ENCODE measurements around the gene GRHPR.

GRHPR gene

DNA sequence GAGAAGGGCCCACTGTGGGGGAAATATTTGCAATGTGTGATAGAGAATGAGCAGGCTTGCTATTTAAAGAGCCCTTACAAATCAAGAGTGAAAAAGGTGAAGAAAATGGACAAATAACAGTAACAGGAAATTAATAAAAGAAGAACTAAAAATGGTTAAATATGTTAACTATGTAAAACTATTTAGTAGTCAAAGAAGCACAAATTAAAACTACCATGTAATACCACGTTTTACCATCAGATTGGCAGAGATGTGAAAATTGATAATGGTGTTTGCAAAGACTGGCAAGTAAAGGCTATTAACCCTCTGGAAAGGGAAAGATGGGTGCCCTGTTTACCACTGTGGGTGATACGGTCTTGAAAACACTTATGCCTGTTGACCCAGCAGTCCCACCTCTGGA is 23.2 kb upstream of the GRHPR start:
- no peak for DNase-seq (ENCODE audit: low read depth)

DNA sequence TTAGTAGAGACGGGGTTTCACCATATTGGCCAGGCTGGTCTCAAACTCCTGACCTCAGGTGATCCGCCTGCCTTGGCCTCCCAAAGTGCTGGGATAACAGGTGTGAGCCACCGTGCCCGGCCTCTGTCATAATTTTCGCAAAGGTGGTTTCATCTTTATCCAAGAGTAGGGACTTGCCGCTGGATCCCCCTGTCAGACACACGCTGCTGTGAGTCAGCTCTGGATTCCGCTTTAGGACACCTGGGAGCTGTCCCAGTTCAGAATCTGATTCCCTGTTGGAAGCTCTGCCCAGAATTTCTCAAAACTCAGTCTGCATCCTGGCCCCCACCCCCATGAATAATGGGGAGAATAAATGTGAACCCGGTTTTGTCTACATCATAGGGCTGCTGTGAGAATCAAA is 17.9 kb upstream of the GRHPR start:
- DNase-seq (ENCODE audit: low read depth): no peak

DNA sequence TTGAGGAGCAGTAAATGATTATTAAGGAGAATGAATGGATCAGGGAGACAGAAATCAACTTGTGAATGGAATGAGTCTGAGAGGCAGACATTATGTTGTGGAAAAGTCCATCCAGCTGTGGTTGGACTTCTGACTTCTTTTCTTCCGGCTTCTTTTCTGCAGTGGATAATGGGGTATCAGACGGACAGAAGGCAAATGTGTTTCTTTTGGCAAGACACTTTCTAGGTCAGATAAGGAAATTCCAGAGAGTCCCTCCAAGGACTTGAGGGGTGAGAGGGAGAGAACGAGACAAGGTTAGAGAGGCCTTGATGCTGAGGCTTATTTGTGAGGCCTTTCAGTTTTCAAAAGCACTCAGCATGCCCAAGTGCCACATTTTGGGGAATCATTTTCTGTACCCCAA is 17.1 kb upstream of the GRHPR start:
- DNase-seq (ENCODE audit: low read depth): no peak

DNA sequence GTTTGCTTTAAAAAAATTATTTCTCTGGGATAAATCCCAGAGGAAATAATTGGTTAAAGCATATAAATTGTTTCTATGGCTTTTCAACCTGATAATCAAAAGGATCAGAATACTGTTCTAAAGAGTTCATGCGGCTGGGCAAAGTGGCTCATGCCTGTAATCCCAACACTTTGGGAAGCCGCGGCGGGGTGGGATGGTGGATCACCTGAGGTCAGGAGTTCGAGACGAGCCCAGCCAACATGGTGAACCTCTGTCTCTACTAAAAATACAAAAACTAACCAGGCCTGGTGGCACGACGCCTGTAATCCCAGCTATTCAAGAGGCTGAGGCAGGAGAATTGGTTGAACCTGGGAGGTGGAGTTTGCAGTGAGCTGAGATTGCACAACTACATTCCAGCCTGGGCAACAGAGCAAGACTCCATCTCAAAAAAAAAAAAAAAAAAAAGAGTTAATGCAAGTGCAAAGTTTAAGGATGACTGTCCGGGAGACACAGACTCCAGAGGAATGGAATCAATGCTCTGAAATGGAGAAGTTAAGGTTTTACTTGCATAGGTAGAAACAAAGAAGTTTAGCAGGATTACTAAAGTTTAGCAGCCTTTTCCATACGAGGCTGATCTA is 16.6 kb upstream of the GRHPR start:
- no peak for DNase-seq (ENCODE audit: low read depth)

DNA sequence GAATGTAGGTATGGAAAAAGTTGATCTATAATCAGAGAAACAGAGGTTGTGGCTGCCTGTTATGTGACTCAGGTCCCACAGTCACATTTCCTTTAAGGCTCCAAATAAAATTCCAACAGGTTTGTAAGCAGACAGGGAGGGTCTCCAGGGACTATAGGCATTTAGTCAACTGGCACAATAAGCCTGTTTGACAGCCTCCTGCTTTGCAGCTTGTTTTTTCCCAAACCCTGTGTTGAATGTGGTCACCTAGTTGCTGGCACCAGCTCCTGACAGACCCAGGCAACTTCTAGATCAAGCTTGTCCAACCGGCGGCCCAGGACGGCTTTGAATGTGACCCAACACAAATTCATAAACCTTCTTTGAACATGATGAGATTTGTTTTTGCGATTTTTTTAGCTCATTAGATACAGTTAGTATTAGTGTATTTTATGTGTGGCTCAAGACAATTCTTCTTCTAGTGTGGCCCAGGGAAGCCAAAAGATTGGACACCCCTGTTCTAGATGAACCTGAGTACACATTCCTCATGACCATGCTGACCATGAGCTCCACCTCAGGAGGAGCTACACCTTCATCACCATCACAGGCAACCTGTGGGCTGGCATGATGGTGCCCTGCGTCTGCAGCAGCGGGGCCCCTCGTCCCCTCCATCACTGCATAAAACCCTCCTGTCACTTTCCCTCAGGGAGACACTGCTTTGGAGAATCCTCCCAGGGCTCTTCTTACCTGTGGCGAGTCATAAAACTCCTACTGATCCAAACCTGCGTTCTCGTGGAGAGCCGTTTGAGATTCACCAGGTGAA is 15.7 kb upstream of the GRHPR start:
- DNase-seq (ENCODE audit: low read depth): no peak

DNA sequence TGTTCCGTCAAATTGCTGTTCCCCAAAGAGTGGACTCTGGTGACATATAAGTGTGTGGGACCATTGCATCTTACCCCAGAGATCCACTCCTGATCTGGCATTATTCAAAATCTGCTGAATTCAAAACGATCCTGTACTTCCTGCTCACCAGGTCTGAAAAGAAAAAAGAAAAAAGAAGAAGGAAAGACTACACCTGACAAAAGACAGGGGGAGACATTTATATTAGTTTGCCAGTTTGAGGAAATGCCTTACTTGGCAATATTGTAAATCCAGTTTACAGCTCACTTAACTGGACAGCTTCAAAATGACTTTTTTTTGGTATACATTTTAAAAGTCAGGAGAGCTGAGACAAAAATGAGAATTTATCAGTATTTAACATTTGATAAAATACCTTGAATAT is 15.0 kb upstream of the GRHPR start:
- DNase-seq (ENCODE audit: low read depth): no peak

DNA sequence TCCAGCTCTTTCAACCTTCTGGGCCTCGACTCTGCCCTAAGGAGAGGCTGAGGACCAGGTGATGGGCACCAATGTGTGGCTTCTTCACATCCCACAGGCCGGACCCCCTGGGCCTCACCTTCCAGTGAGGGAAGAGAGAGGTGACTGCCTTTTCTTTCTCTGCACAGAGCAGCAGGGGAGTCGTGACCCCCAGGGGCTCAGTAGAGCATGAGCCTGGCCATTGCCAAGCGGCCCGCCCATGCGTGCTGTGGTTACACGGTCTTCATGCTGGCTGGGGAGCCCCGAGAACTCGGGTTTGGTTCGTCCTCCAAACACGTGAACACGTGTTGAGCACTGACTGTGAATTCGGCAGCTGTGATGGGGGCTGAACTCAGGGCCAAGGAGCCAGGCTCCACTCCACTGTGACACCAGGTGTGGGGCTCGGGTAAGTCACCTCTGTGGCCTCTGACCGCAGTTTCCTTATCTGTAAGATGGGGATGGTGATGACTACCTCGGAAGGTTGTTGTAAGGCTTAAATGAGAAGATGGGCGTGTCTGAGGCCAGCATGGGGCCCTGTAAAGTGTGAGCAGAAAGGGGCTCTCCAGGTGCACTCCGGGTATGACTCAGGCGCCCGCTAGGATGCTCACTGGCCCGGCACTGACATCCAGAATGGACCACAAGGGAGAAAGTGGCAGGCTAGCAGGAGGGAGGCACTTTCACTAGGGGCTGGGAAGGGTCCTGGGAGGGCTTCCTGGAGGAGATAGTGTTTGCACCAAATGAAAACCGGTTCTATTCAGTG is 13.4 kb upstream of the GRHPR start:
- DNase-seq (ENCODE audit: low read depth): peak; percentile 38

DNA sequence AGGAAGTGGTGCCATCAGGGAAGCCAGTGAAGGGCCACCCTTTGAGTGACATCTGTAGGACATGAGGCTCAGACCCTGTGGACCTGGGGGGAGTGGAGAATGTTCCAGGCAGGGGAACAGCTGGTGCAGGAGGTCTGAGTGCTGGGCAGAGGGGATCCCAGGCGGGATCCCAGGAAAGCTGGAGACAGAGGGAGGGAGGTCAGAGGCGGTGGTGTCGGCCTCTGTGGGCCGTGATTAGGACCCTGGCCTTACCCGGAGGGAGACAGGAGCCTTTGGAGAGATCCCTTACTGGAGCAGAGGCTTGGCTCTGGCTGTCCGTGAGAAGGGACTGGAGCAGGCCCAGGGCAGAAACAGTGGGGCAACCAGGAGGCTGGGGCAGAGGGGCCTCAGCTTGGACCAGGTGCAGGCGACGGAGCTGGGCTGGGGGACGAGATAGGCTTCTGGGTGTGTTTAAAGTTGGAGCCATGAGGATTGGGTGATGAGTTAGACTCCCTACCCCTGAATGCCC is 12.1 kb upstream of the GRHPR start:
- no peak for DNase-seq (ENCODE audit: low read depth)

DNA sequence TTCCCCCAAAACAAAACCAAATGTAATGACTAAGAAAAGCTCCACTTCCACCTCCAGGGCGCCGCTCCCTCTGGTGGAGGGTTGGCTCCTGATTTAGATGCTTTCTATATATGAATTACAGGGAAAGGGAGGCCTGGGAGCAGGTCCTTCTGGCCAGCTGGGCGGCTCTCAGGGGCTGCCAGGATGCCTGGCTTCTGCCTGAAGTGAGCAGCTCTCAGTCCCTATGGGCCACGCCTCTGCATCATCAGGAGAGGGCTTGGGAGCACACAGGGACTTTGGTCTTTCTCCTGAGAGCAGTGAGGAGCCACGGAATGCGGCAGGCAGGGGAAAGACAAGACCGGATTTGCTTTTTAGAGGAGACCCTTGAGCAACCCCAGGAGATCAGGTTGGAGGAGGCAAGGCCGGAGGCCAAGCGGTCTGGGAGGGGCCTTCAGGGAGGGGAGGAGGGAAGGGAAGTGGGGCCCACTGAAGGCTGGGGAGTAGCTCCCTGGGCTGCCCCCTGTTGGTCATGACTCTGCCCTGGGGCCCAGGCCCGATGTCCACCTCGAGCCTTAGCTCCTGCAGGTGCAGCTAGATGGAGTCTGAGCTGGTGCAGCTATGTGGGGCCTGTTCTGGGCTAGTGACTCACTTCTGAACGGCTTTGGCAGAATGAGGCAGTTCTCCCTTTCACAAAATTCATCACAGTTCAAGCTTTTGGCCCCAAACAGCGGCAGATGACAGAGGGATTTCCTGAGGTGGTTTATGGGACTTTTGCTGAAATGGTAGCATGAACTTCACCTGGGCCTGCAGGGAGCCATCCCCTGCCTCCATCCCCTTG is 11.3 kb upstream of the GRHPR start:
- no peak for DNase-seq (ENCODE audit: low read depth)

DNA sequence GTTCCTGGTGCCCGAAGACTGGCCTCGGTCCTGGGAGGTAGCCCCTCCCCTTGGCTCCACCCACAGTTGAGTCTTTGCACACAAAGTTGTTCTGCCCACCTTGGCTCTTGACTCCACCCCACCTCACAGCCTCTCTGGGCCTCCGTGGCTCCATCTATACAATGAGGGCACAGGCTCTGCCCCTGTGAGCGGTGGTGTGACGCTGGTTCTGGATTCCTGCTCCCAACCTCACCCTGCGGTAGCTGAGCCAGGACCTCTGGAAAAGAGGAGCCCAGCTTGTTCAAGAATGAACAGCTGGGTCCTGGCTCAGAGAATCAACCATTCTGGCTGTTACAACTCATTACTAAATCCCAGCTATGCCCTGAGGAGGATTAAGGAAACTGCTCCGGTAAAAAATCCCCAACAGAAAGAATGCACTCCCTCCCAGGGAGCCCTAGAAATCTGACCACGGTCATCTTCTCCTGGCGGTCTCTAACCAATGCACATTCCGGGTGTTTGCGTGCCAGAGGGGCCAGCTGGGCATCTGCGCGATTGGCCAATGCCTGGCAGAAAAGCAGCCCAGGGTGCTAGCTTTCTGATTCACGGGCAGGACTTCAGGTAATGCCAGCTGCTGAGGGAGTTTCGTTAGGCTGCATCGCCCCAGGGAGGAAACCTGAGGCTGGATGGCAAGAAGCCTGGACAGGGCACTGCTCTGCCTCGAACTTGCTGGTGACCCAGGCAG is 9.9 kb upstream of the GRHPR start:
- DNase-seq (ENCODE audit: low read depth): no peak

DNA sequence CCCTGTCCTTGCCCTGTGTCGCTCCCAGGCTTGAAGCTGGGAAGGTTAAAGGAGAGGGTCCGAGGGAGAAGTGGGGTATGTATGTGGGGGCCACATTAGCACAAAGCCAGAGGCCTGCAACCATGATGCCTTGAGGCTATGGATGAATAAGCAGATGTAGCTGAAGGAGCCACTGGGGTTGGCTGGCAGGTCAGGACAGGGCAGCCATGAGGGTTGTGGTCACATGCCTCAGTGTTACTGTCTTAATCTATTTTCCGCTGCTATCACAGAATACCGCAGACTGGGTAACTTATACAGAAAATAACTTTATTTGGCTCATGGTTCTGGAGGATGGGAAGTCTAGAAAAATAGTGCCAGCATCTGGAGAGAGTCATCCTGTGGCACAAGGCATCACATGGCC is 9.2 kb upstream of the GRHPR start:
- DNase-seq (ENCODE audit: low read depth): no peak

DNA sequence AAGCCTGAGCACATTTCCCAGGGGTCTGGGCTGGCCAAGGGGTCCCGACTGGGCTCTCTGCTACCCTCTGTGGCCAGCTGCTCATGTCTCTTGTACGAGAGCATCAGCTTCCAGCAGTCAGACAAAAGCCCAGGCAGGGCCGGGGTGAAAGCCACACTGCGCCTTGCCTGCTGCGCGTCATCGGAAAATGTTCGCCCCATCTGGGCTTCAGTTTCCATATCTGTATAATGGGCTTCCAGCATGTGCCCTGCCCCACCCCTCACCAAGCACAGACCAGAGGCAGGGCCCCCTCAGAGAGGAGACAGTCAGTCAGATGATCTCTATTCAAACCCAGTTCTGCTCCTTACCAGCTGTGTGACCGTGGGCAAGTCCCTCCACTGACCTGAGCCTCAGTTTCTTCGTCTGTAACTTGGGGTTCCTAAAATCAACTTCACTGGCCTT is 8.0 kb upstream of the GRHPR start:
- no peak for DNase-seq (ENCODE audit: low read depth)

DNA sequence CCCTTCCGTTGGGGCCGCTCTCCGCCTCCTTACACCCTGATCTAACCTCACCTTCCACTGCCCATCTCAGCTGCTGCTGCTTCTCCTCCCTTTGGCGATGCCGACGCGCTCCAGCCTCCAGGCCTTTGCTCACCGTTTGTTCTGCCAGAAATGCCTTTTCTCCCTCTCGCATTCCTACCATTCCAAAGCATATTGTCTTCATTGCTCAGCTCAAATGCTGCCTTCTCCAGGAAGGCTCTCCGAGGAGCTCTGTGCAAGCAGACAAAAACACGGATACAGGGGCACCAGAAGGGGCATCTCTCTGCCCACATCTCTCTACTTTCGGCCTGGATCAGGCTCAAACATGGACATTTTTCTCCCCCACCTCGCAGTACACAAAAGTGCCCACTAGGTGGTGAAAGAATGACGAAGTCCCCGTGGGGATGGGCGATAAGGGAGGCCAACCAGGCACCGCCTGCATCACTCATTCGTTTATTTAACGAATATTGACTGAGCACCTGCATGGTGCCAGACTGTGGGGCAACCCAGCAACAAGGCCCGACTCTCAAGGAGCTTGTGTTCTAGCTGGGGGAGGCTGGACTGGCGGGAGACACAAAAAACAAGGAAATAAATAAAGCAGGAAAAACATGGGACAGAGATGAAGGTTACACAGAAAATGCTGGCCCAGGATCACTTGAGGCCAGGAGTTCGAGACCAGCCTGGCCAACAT is 7.3 kb upstream of the GRHPR start:
- DNase-seq (ENCODE audit: low read depth): peak; percentile 71

DNA sequence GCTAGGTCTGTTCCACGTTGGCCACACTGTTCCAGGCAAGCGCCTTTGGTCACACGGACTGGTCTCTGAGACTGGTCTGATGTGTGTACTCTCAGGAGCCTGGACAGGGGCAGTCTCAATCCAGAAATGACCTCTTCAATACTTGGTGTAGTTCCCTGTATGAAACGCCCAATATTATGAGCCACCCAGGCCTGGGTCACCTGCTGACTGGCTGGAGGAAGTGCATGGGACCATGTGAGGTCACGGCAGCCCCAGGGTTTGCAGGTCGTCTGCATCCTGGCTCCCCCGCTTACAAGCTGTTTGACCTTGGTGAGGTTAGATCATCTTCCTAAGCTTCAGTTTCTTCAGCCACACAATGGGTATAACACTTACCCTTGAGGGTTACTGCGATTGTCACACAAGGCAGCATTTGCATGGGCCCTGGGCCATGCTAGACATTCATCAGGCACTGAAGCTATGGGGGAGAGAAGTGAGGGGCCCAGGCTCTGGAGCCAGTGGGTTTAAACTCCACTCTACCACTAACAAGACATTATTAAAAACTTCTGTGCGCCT is 5.2 kb upstream of the GRHPR start:
- no peak for DNase-seq (ENCODE audit: low read depth)

DNA sequence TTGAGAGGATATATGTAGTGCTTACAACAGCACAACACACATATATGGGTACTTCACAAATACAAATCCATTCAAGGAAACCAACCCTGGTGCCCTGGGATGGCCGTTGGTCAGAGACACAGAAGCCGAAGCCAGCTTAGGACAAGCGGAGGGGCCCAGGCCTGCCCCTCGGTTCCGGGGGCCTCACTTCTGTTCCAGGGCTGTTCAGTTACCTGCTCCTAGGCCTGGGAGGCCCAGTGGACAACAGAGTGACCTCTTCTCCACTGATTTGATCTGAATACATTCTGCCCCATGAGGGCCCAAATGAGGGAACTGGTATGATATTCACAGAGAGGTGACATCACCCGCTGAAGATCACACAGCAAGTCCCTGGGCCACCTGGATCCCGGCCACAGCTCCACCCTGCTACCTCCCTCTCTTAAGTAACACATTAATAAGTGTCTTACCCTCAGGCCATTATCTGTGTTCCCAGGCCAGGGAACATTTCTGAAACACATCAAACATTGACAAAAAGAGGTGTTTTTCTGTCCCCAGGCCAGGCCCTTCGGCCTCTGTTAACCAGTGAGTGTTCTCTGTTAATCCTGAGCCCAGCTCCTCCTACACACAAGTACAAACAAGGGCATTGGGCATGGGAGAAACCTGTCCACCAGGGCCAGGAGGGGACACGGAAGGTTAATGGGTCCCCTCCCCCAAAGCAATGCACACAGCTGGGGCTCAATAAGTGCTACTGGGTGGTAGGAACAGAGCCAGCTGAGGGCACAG is 4.5 kb upstream of the GRHPR start:
- no peak for DNase-seq (ENCODE audit: low read depth)

DNA sequence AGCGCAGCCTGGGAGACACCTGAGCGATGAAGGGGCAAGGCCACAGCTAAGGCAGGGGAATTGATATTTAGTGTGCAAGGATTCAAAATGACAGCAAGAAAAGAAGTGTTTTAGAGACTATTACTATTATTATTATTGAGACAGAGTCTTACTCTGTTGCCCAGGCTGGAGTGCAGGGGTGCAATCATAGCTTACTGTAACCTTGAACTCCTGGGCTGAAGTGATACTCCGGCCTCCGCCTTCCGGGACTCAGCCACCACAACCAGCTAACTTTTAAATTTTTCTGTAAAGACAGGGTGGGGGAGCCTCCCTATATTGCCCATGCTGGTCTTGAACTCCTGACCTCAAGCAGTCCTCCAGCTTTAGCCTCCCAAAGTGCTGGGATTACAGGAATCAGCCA is 3.3 kb upstream of the GRHPR start:
- DNase-seq (ENCODE audit: low read depth): no peak

DNA sequence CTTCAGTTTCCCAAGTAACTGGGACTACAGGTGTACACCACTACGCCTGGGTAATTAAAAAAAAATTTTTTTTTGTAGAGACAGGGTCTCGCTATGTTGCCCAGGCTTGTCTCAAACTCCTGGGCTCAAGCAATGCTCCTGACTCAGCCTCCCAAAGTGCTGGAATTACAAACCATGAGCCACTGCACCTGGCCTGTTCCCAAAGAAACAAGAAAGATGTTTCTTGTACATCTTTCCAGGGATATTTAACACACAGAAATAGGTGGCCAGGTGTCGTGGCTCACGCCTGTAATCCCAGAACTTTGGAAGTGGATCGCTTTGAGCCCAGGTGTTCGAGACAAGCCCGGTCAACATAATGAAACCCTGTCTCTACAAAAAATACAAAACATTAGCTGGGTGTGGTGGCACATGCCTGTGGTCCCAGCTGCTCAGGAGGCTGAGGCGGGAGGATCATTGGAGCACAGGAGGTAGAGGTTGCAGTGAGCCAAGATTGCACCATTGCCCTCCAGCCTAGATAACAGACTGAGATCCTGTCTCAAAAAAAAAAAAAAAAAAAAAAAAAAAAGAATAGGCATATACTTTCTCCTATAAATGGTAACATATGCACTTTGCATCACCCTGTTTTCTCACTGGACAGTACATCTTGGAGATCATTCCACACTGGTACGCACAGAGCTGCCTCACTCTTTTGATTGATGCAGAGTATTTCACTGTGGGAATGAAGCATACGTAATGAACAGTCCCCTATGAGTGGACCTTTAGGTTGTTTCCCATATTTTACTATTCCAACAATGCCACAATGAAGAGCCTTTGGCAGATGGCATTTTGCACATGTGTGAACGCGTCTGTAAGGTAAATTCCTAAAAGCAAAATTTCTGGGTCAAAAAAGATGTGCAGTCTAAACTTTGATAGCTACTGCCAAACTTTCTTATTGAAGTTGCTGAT is 2.0 kb upstream of the GRHPR start:
- no peak for DNase-seq (ENCODE audit: low read depth)

DNA sequence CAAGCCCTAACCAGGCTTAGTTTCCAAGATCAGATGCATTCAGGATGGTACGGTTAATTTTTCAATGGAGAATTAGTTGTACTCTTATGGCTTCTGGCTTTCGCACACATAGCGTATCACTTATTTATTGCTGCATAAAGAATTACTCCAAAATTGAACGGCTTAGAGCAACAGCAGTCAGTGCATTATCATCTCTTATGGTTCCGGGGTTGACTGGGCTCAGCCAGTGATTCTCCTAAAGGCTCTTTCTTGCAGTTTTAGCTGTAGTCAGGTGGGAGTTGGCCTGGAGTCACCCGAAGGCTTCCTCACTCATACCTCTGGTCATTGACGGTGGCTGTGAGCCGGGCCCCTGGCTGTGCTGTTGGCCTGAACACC is 595 bp upstream of the GRHPR start:
- no peak for DNase-seq (ENCODE audit: low read depth)

DNA sequence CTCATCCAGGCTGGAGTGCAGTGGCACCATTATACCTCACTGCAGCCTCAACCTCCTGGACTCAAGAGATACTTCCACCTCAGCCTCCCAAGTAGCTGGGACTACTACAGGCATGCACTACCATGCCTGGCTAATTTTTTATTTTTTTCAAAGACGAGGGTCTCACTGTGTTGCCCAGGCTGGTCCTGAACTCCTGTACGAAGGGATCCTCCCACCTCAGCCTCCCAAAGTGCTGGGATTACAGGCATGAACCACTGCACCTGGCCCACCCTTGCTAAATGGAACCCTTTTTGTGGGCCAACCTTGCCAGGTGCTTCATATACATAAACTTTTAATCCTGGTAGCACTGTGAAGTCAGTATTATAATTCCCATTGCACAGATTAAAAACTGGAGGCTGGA is 1.0 kb downstream of the GRHPR start:
- no peak for DNase-seq (ENCODE audit: low read depth)

Data from activated gamma-delta T cell treated with anti-CD3 and anti-CD28 coated beads, Interleukin-2, amount 50 U/mL, for 16 hours (primary cell).